Activated CD8-positive, alpha-beta T cell treated with anti-CD3 and anti-CD28 coated beads, Interleukin-2, amount 10 ng/mL, durations not matched to agents 7 days and 5 days (primary cell): ENCODE measurements around the gene CHML. TPM values are rescaled to one million over a fixed set of nuclear protein-coding genes. Genes with fewer than 3 reads are reported as not detected.

Experiments used
- ATAC-seq: fragments of 150-1000 bp; cut with Tn5 transposase; one replicate; pipeline ENCODE4 v1.10.0; 2021; ENCODE audit warnings: moderate library complexity
- CTCF ChIA-PET: fragments of 350-600 bp; sonication (Branson Sonifier 250); formaldehyde crosslinking; loops from one replicate; lab custom pipeline; 2021; ENCODE audit warnings: antibody characterized with exemption; lab: Charles Lee
- POLR2A ChIA-PET: fragments of 350-600 bp; sonication (Branson Sonifier 250); formaldehyde crosslinking; loops from one replicate; lab custom pipeline; 2021; ENCODE audit warnings: antibody characterized with exemption; lab: Charles Lee
- DNase-seq: peaks from one replicate; pipeline ENCODE4 v3.0.0-alpha.2; 2020
- H3K27ac Mint-ChIP-seq: one replicate; pipeline ENCODE4 v1.8.0; 2021; ENCODE audit warnings: mild to moderate bottlenecking, mixed read lengths
- H3K27me3 Mint-ChIP-seq: one replicate; pipeline ENCODE4 v1.8.0; 2021; ENCODE audit warnings: low read depth, mixed read lengths
- H3K36me3 Mint-ChIP-seq: one replicate; pipeline ENCODE4 v1.8.0; 2021; ENCODE audit warnings: low read depth, mixed read lengths
- H3K4me1 Mint-ChIP-seq: one replicate; pipeline ENCODE4 v1.8.0; 2021; ENCODE audit warnings: low read depth, mixed read lengths
- H3K4me3 Mint-ChIP-seq: one replicate; pipeline ENCODE4 v1.8.0; 2021; ENCODE audit warnings: mild to moderate bottlenecking, mixed read lengths
- H3K9me3 Mint-ChIP-seq: one replicate; pipeline ENCODE4 v1.8.0; 2022; ENCODE audit warnings: mixed read lengths; ENCODE audit not compliant: insufficient read depth
- total RNA-seq, 2 experiments: library from RNA; stranded (reverse); gene quantifications; one replicate each; pipeline ENCODE4 v1.2.3, GENCODE V29; 2021

Gene CHML
- total RNA-seq, 2 experiments from 2014 or later, result 18.2 to 18.7 TPM

- H3K36me3 Mint-ChIP-seq, result peaks cover 4% of the 10 kb centered on the region
- no peaks in the 10 kb centered on the region for H3K9me3 Mint-ChIP-seq
- peaks cover 8% of the 10 kb centered on the region for H3K4me1 Mint-ChIP-seq
- ChIA-PET CTCF (interaction anchor here (1.6 kb wide), 1 partner anchor 33 kb away, joined by 4 read pairs; no protein-coding TSS in a partner anchor), POLR2A (no interaction called here)
- H3K27ac Mint-ChIP-seq, result no peak overlapping the region
- ATAC-seq (no peak), DNase-seq (no peak)
- no peak overlapping the region for H3K4me3 Mint-ChIP-seq
- no peaks in the 10 kb centered on the region for H3K27me3 Mint-ChIP-seq
These were observed 4.1 kb upstream of the CHML start for GRCh38 chr1:241644259-241644658.

GRCh38 chr1:241642593-241642944 is 2.4 kb upstream of the CHML start:
- peaks cover 23% of the 10 kb centered on the region for H3K4me1 Mint-ChIP-seq
- ChIA-PET POLR2A (interaction anchor here (1.0 kb wide), 1 partner anchor 35 kb away, joined by 5 read pairs; no protein-coding TSS in a partner anchor), CTCF (no interaction called here)
- ATAC-seq (no peak), DNase-seq (no peak)
- H3K9me3 Mint-ChIP-seq, result no peaks in the 10 kb centered on the region
- H3K4me3 Mint-ChIP-seq, result no peak overlapping the region
- H3K27ac Mint-ChIP-seq, result no peak overlapping the region
- no peaks in the 10 kb centered on the region for H3K27me3 Mint-ChIP-seq
- peaks cover 13% of the 10 kb centered on the region for H3K36me3 Mint-ChIP-seq

GRCh38 chr1:241641773-241642592 is 1.8 kb upstream of the CHML start:
- DNase-seq (no peak), ATAC-seq (no peak)
- Mint-ChIP-seq H3K27ac (no peak overlapping the region), H3K4me1 (peaks cover 28% of the 10 kb centered on the region), H3K27me3 (no peaks in the 10 kb centered on the region), H3K9me3 (no peaks in the 10 kb centered on the region), H3K36me3 (peaks cover 17% of the 10 kb centered on the region), H3K4me3 (no peak overlapping the region)
- ChIA-PET CTCF (interaction anchor here (0.9 kb wide), 1 partner anchor 15 kb away, joined by 6 read pairs; no protein-coding TSS in a partner anchor), POLR2A (interaction anchor here (1.0 to 2.6 kb wide), 3 partner anchors 35 to 206 kb away, joined by 5 to 12 read pairs (median 6); partner anchors contain the start of genes EXO1 and FH)

DNA sequence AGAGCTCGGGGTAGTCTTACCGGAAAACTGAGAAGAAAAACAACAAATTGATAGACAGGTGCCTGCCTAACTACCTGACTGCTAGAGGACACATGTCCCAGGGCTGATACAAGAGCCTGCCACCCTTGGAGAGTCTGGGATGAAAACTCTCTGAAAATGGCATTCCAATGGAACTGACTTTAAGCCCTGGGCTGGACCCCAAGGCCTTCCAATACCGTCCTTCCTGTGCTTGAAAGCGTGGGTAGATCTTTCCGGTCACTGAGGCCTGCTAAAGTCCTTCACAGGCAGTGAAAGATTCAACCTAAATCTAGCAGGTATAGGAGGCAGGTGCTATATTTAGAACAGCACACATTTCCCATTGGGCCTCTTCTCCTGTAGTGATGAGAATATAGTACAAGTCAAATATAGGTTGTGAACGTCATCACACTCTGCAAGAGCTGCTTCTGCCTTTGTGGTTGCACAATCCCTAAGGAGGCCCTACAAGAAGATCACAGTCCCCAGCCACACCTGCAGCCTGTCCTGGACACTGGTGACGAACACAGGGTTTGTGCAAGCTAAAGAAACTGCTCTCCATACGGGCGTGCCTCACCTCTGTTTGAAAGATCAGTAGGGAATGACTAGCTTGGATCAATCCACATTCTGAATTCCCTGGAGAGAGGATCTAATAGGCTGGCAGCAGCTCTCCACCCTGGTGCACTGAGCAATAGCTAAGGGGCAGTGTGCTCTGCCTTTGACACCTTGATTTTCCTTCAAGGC is 876 bp upstream of the CHML start:
- DNase-seq, result no peak
- H3K36me3 Mint-ChIP-seq, result peaks cover 22% of the 10 kb centered on the region

GRCh38 chr1:241639623-241640148 is 483 bp downstream of the CHML start:
- DNase-seq, result no peak
- ChIA-PET POLR2A (interaction anchor here (1.5 to 2.6 kb wide), 3 partner anchors 37 to 208 kb away, joined by 5 to 12 read pairs (median 6); partner anchors contain the start of genes EXO1 and FH), CTCF (interaction anchor here (1.0 to 1.5 kb wide), 3 partner anchors 10 to 199 kb away, joined by 5 to 8 read pairs (median 5); no protein-coding TSS in a partner anchor)
- Mint-ChIP-seq H3K4me1 (peaks cover 41% of the 10 kb centered on the region), H3K36me3 (peaks cover 33% of the 10 kb centered on the region), H3K27ac (peak overlapping the region; percentile 88), H3K9me3 (no peaks in the 10 kb centered on the region), H3K27me3 (no peaks in the 10 kb centered on the region), H3K4me3 (peak overlapping the region; percentile 84)
- peak; percentile 30 for ATAC-seq

More for the DNA sequence above, 876 bp upstream of the CHML start:
- H3K9me3 Mint-ChIP-seq, result no peaks in the 10 kb centered on the region
- H3K4me1 Mint-ChIP-seq, result peaks cover 32% of the 10 kb centered on the region
- H3K27ac Mint-ChIP-seq, result peak overlapping the region; percentile 78
- H3K4me3 Mint-ChIP-seq, result peak overlapping the region; percentile 67
- POLR2A ChIA-PET, result interaction anchor here (1.0 to 2.6 kb wide), 5 partner anchors 14 to 207 kb away, joined by 3 to 12 read pairs (median 5); partner anchors contain the start of genes EXO1 and FH
- no peak for ATAC-seq
- no peaks in the 10 kb centered on the region for H3K27me3 Mint-ChIP-seq
- CTCF ChIA-PET, result interaction anchor here (0.9 to 1.5 kb wide), 3 partner anchors 11 to 14 kb away, joined by 5 to 8 read pairs (median 6); no protein-coding TSS in a partner anchor

- H3K27ac Mint-ChIP-seq, result peak overlapping the region; percentile 88
- peak overlapping the region; percentile 84 for H3K4me3 Mint-ChIP-seq
- peak; percentile 46 for DNase-seq
- H3K9me3 Mint-ChIP-seq, result no peaks in the 10 kb centered on the region
- H3K36me3 Mint-ChIP-seq, result peaks cover 38% of the 10 kb centered on the region
- no peak for ATAC-seq
- CTCF ChIA-PET, result interaction anchor here (0.8 to 1.2 kb wide), 3 partner anchors 11 to 200 kb away, joined by 3 to 5 read pairs (median 5); no protein-coding TSS in a partner anchor
- POLR2A ChIA-PET, result no interaction called here
- no peaks in the 10 kb centered on the region for H3K27me3 Mint-ChIP-seq
- H3K4me1 Mint-ChIP-seq, result peaks cover 41% of the 10 kb centered on the region
These were observed 1.1 kb downstream of the CHML start for GRCh38 chr1:241638909-241639622.

DNA sequence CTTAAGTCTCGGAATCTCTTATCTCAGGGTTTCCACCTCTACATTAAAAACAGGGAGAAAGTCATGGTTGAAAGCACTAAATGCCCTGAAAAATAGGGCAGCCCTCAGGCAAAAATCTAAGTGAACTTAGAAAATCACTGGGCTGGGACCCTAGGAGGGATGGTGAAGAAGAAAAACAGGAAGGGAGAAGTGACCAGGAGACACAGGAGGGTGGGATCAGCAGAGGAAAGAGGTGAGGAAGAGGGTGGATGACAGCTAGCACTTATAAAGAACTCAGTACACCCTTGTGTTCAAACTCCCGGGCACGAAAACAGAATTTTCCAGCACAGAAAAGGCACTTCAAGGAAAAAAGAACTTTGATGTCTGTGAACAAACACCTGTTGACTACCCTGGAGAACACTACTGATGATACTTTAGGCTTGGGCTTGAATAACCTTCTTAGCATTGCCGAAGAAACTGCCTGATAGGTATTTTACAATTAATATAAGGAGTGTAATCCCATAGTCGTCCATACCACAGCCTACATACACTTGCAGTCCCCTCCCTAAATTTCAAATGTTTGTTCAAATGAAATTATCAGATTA is 2.0 kb downstream of the CHML start:
- Mint-ChIP-seq H3K9me3 (no peaks in the 10 kb centered on the region), H3K36me3 (peaks cover 42% of the 10 kb centered on the region), H3K4me3 (peak overlapping the region; percentile 84), H3K4me1 (peaks cover 41% of the 10 kb centered on the region), H3K27me3 (no peaks in the 10 kb centered on the region), H3K27ac (no peak overlapping the region)
- DNase-seq, result no peak
- no peak for ATAC-seq
- CTCF ChIA-PET, result interaction anchor here (0.8 to 1.2 kb wide), 2 partner anchors 11 to 26 kb away, joined by 3 to 5 read pairs; no protein-coding TSS in a partner anchor
- POLR2A ChIA-PET, result no interaction called here

- Mint-ChIP-seq H3K36me3 (peaks cover 42% of the 10 kb centered on the region), H3K4me3 (peak overlapping the region; percentile 84), H3K27ac (no peak overlapping the region), H3K27me3 (no peaks in the 10 kb centered on the region), H3K4me1 (peaks cover 41% of the 10 kb centered on the region), H3K9me3 (no peaks in the 10 kb centered on the region)
- CTCF ChIA-PET, result no interaction called here
- no peak for DNase-seq
- no peak for ATAC-seq
- POLR2A ChIA-PET, result no interaction called here
These were observed 2.6 kb downstream of the CHML start for GRCh38 chr1:241637604-241638003.

DNA sequence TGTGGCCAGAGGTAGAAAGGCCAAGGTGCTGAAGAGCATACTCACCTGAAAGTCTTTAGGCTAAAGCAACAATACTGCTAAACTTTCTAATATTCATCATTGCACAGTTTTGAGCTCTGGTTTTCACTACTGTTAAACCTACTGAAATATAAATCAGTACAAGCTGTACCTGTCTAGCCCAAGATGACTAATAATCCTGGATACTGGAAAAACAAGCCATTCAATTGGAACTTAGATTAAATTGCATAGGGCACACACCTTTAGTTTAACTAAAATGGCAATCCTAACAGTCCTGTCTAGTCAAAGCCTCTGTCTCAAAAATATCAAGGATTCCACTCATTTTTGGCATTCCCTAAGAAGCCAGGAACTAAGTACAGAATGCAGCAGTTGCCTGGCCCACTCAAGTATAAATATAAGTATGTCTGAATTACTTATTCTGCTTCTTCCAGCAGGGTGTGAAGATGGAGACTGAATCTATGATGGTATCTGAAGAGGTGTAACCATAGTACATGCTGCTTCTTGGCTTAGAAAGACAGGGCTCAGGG is 3.1 kb downstream of the CHML start:
- no peak for DNase-seq
- ATAC-seq, result no peak
- POLR2A ChIA-PET, result no interaction called here
- CTCF ChIA-PET, result no interaction called here
- peaks cover 44% of the 10 kb centered on the region for H3K36me3 Mint-ChIP-seq
- peak overlapping the region; percentile 84 for H3K4me3 Mint-ChIP-seq
- peaks cover 45% of the 10 kb centered on the region for H3K4me1 Mint-ChIP-seq
- H3K9me3 Mint-ChIP-seq, result no peaks in the 10 kb centered on the region
- no peak overlapping the region for H3K27ac Mint-ChIP-seq
- no peaks in the 10 kb centered on the region for H3K27me3 Mint-ChIP-seq

DNA sequence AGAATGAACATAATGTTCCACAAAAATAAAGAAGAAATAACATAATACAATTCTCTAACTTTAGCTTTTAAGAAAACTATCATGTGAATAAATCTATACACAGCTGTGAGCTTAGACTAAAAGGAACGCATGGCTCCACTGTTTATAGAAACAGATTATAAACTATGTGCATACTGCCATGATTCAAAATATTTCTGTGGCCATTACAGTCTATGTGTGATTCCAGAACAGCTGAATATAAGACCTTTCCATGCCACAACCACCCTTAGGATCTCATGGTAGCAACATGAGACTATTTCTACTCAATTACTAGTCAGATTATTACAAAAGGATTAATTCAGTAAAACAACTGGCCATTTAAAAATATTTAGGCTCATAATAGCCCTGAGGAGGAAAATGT is 3.9 kb downstream of the CHML start:
- no peaks in the 10 kb centered on the region for H3K27me3 Mint-ChIP-seq
- ChIA-PET POLR2A (no interaction called here), CTCF (interaction anchor here (1.5 kb wide), 1 partner anchor 211 kb away, joined by 4 read pairs; the partner anchor contains the start of gene EXO1)
- H3K36me3 Mint-ChIP-seq, result peaks cover 51% of the 10 kb centered on the region
- no peak overlapping the region for H3K4me3 Mint-ChIP-seq
- no peak for ATAC-seq
- H3K4me1 Mint-ChIP-seq, result peaks cover 52% of the 10 kb centered on the region
- DNase-seq, result no peak
- no peak overlapping the region for H3K27ac Mint-ChIP-seq
- H3K9me3 Mint-ChIP-seq, result no peaks in the 10 kb centered on the region
